MCF 10A (cell line): ENCODE measurements around the gene TUBA4A. TPM values are rescaled to one million over a fixed set of nuclear protein-coding genes. Genes with fewer than 3 reads are reported as not detected.

Experiments used
- BruUV-seq: library from RNA; stranded (reverse); fragments of 400-500 nt; replicated peaks from 2 replicates; lab custom pipeline; 2021; lab: Mats Ljungman, UMichigan
- CTCF ChIA-PET: fragments of 300-600 bp; sonication (Branson Sonifier 250); formaldehyde crosslinking; extraction: SDS; loops from one replicate; lab custom pipeline; 2021; ENCODE audit warnings: antibody characterized with exemption, inconsistent platforms; lab: Yijun Ruan, JAX
- POLR2A ChIA-PET: fragments of 300-600, 350-650 bp; sonication (Branson Sonifier 250); formaldehyde crosslinking; extraction: SDS; loops from one replicate; lab custom pipeline; 2020; ENCODE audit warnings: antibody characterized with exemption, inconsistent platforms; lab: Yijun Ruan, JAX
- DNase-seq: peaks from one replicate; pipeline ENCODE4 v3.0.0-alpha.2; 2018; ENCODE audit not compliant: unreplicated experiment
- H3K27ac Mint-ChIP-seq: one replicate; pipeline ENCODE4 v1.8.0; 2022; ENCODE audit warnings: mild to moderate bottlenecking, low read depth, mixed read lengths; ENCODE audit not compliant: unreplicated experiment
- H3K27me3 Mint-ChIP-seq: one replicate; pipeline ENCODE4 v1.8.0; 2022; ENCODE audit warnings: mixed read lengths; ENCODE audit not compliant: insufficient read depth, unreplicated experiment
- H3K36me3 Mint-ChIP-seq: one replicate; pipeline ENCODE4 v1.8.0; 2022; ENCODE audit warnings: mild to moderate bottlenecking, moderate library complexity, mixed read lengths; ENCODE audit not compliant: insufficient read depth, unreplicated experiment
- H3K4me1 Mint-ChIP-seq: one replicate; pipeline ENCODE4 v1.8.0; 2022; ENCODE audit warnings: mixed read lengths; ENCODE audit not compliant: insufficient read depth, unreplicated experiment
- H3K4me3 Mint-ChIP-seq: one replicate; pipeline ENCODE4 v1.8.0; 2022; ENCODE audit warnings: mild to moderate bottlenecking, moderate library complexity, mixed read lengths; ENCODE audit not compliant: unreplicated experiment
- H3K9me3 Mint-ChIP-seq: one replicate; pipeline ENCODE4 v1.8.0; 2022; ENCODE audit warnings: mixed read lengths; ENCODE audit not compliant: unreplicated experiment
- intact Hi-C: fragments of 100-400 bp; cut with micrococcal nuclease; formaldehyde crosslinking; loops from 2 replicates; pipeline ENCODE4 v1.14.1; 2022
- total RNA-seq: library from RNA; stranded (reverse); gene quantifications from 2 replicates; pipeline ENCODE4 v1.2.3, GENCODE V29; 2022
- TF ChIP-seq, protein P1 (sequence below): fragments of 200-600 bp; IDR thresholded peaks from one replicate; pipeline ENCODE4 v1.8.0; 2022; ENCODE audit warnings: antibody characterized with exemption, mild to moderate bottlenecking; ENCODE audit not compliant: unreplicated experiment

The TUBA4A gene
- total RNA-seq, 1 experiment from 2014 or later, result 80.5 TPM

GRCh38 chr2:219296631-219297391 is 43.1 kb upstream of the TUBA4A start:
- CTCF ChIA-PET, result interaction anchor here (0.5 to 17.4 kb wide), 9 partner anchors 16 to 453 kb away, joined by 3 to 445 read pairs (median 15); partner anchors contain the start of genes ABCB6, ANKZF1, ATG9A and DNAJB2
- H3K27me3 Mint-ChIP-seq, result peaks cover 24% of the 10 kb centered on the region

GRCh38 chr2:219296142-219296541 is 42.4 kb upstream of the TUBA4A start:
- DNase-seq, result no peak
- ChIA-PET CTCF (interaction anchor here (0.5 to 17.4 kb wide), 17 partner anchors 14 to 657 kb away, joined by 3 to 445 read pairs (median 9); partner anchors contain the start of genes ABCB6, ANKZF1, ATG9A and CNPPD1), POLR2A (interaction anchor here (1.7 to 11.1 kb wide), 6 partner anchors 19 to 120 kb away, joined by 6 to 170 read pairs (median 26); partner anchors contain the start of genes ANKZF1, ATG9A, CNPPD1 and DNAJB2)
- Mint-ChIP-seq H3K36me3 (peaks cover 6% of the 10 kb centered on the region), H3K27ac (peak overlapping the region; percentile 40), H3K4me1 (peaks cover 11% of the 10 kb centered on the region), H3K9me3 (no peaks in the 10 kb centered on the region), H3K27me3 (peaks cover 17% of the 10 kb centered on the region), H3K4me3 (no peak overlapping the region)
- BruUV-seq, result no TSS peak
- TF ChIP-seq, protein P1, sequence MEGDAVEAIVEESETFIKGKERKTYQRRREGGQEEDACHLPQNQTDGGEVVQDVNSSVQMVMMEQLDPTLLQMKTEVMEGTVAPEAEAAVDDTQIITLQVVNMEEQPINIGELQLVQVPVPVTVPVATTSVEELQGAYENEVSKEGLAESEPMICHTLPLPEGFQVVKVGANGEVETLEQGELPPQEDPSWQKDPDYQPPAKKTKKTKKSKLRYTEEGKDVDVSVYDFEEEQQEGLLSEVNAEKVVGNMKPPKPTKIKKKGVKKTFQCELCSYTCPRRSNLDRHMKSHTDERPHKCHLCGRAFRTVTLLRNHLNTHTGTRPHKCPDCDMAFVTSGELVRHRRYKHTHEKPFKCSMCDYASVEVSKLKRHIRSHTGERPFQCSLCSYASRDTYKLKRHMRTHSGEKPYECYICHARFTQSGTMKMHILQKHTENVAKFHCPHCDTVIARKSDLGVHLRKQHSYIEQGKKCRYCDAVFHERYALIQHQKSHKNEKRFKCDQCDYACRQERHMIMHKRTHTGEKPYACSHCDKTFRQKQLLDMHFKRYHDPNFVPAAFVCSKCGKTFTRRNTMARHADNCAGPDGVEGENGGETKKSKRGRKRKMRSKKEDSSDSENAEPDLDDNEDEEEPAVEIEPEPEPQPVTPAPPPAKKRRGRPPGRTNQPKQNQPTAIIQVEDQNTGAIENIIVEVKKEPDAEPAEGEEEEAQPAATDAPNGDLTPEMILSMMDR, result no peak
- intact Hi-C loops, result loop anchor here (5.0 kb wide), 1 partner anchor 49 kb away; the partner anchor contains the start of genes GLB1L and STK16

More at GRCh38 chr2:219296631-219297391, 43.1 kb upstream of the TUBA4A start:
- no TSS peak for BruUV-seq
- no peak overlapping the region for H3K27ac Mint-ChIP-seq
- TF ChIP-seq, protein P1, result no peak
- POLR2A ChIA-PET, result interaction anchor here (11.1 kb wide), 1 partner anchor 20 kb away, joined by 170 read pairs; the partner anchor contains the start of gene DNAJB2
- intact Hi-C loops, result loop anchor here (5.0 kb wide), 1 partner anchor 50 kb away; the partner anchor contains the start of genes GLB1L and STK16
- H3K4me1 Mint-ChIP-seq, result peaks cover 11% of the 10 kb centered on the region
- H3K9me3 Mint-ChIP-seq, result no peaks in the 10 kb centered on the region
- peaks cover 6% of the 10 kb centered on the region for H3K36me3 Mint-ChIP-seq
- H3K4me3 Mint-ChIP-seq, result no peak overlapping the region
- DNase-seq, result no peak

- intact Hi-C loops, result loop anchor here (2.0 to 5.0 kb wide), 4 partner anchors 16 to 124 kb away; partner anchors contain the start of genes ANKZF1, ATG9A, DNAJB2 and GLB1L
- Mint-ChIP-seq H3K27ac (peak overlapping the region; percentile 40), H3K27me3 (peaks cover 2% of the 10 kb centered on the region)
Measured at GRCh38 chr2:219294356-219295351, 40.9 kb upstream of the TUBA4A start.

More at GRCh38 chr2:219294356-219295351, 40.9 kb upstream of the TUBA4A start:
- ChIA-PET POLR2A (interaction anchor here (0.6 to 11.1 kb wide), 14 partner anchors 17 to 135 kb away, joined by 3 to 170 read pairs (median 8); partner anchors contain the start of genes ANKZF1, ATG9A, CNPPD1 and DNAJB2), CTCF (interaction anchor here (0.5 to 17.4 kb wide), 61 partner anchors 9 to 731 kb away, joined by 3 to 445 read pairs (median 5); partner anchors contain the start of genes ABCB6, ANKZF1, ATG9A and CNPPD1)
- H3K4me3 Mint-ChIP-seq, result peak overlapping the region; percentile 68
- TF ChIP-seq, protein P1, result peak; percentile 99
- peak; percentile 79 for DNase-seq
- BruUV-seq, result no TSS peak
- no peaks in the 10 kb centered on the region for H3K9me3 Mint-ChIP-seq
- peaks cover 17% of the 10 kb centered on the region for H3K4me1 Mint-ChIP-seq
- peaks cover 6% of the 10 kb centered on the region for H3K36me3 Mint-ChIP-seq
